GM23338 (cell line): Measurements from ENCODE around the gene FGGY. TPM values are rescaled to one million over a fixed set of nuclear protein-coding genes. Genes with fewer than 3 reads are reported as not detected.

Source experiments
- ATAC-seq: fragments of 200-7000 bp; cut with Tn5 transposase; 3 replicates; pipeline ENCODE4 v1.9.1; 2020
- DNase-seq: peaks from one replicate; pipeline ENCODE4 v3.0.0-alpha.2; 2015; ENCODE audit warnings: low spot score
- H2AFZ ChIP-seq: fragments of 200-600 bp; sonication (generic); 2 replicates; pipeline ENCODE4 v1.8.0; 2016; ENCODE audit warnings: antibody characterized with exemption, mild to moderate bottlenecking, moderate library complexity
- H3F3A ChIP-seq: fragments of 200-600 bp; sonication (generic); replicated peaks from 2 replicates; pipeline ENCODE4 v1.8.0; 2017; ENCODE audit warnings: antibody characterized with exemption, mixed run types, low read depth
- H3K27ac ChIP-seq: fragments of 200-600 bp; sonication (generic); 2 replicates; pipeline ENCODE4 v1.6.1; 2016; ENCODE audit warnings: low read depth
- H3K27me3 ChIP-seq: fragments of 200-600 bp; sonication (generic); 2 replicates; pipeline ENCODE4 v1.8.0; 2016; ENCODE audit warnings: mild to moderate bottlenecking, mixed run types, moderate library complexity; ENCODE audit not compliant: insufficient read depth
- H3K36me3 ChIP-seq: fragments of 200-600 bp; sonication (generic); 2 replicates; pipeline ENCODE4 v1.8.0; 2016; ENCODE audit warnings: mild to moderate bottlenecking; ENCODE audit not compliant: insufficient read depth
- H3K4me1 ChIP-seq: fragments of 200-600 bp; sonication (generic); 2 replicates; pipeline ENCODE4 v1.8.0; 2016; ENCODE audit warnings: mild to moderate bottlenecking, moderate library complexity; ENCODE audit not compliant: insufficient read depth
- H3K4me2 ChIP-seq: fragments of 200-600 bp; sonication (generic); 2 replicates; pipeline ENCODE4 v1.7.1; 2017; ENCODE audit warnings: mixed run types
- H3K4me3 ChIP-seq: fragments of 200-600 bp; sonication (generic); 2 replicates; pipeline ENCODE4 v1.6.1; 2016; ENCODE audit warnings: mixed run types
- H3K79me2 ChIP-seq: fragments of 200-600 bp; sonication (generic); replicated peaks from 2 replicates; pipeline ENCODE4 v1.8.0; 2017; ENCODE audit warnings: mild to moderate bottlenecking; ENCODE audit not compliant: insufficient read depth
- H3K9me2 ChIP-seq: fragments of 200-600 bp; sonication (generic); 2 replicates; pipeline ENCODE4 v1.8.0; 2017; ENCODE audit not compliant: insufficient read depth
- H4K20me1 ChIP-seq: fragments of 200-600 bp; sonication (generic); replicated peaks from 2 replicates; pipeline ENCODE4 v1.8.0; 2017; ENCODE audit warnings: mild to moderate bottlenecking; ENCODE audit not compliant: insufficient read depth
- H3K27ac Mint-ChIP-seq: 2 replicates; pipeline ENCODE4 v1.8.0; 2020; ENCODE audit warnings: inconsistent platforms, mild to moderate bottlenecking, moderate library complexity, mixed read lengths
- H3K27me3 Mint-ChIP-seq: 3 replicates; pipeline ENCODE4 v1.8.0; 2022; ENCODE audit warnings: low read depth, mild to moderate bottlenecking, moderate library complexity, mixed read lengths, inconsistent platforms; ENCODE audit not compliant: insufficient read depth, poor library complexity
- H3K36me3 Mint-ChIP-seq: 3 replicates; pipeline ENCODE4 v1.8.0; 2021; ENCODE audit warnings: low read depth, mild to moderate bottlenecking, inconsistent platforms, moderate library complexity, mixed read lengths
- H3K4me1 Mint-ChIP-seq: 3 replicates; pipeline ENCODE4 v1.8.0; 2020; ENCODE audit warnings: mild to moderate bottlenecking, inconsistent platforms, mixed read lengths
- H3K4me3 Mint-ChIP-seq: 3 replicates; pipeline ENCODE4 v1.8.0; 2021; ENCODE audit warnings: moderate library complexity, mild to moderate bottlenecking, inconsistent platforms, mixed read lengths
- H3K9me3 Mint-ChIP-seq: 3 replicates; pipeline ENCODE4 v1.8.0; 2020; ENCODE audit warnings: moderate library complexity, mild to moderate bottlenecking, inconsistent platforms, mixed read lengths
- CREB1 ChIP-seq: fragments of 250-450 bp; sonication (Bioruptor Pico); IDR thresholded peaks from 2 replicates; pipeline ENCODE4 v1.5.0; 2020; ENCODE audit warnings: low read depth, mild to moderate bottlenecking, moderate library complexity
- POLR2AphosphoS5 ChIP-seq: IDR thresholded peaks from 2 replicates; pipeline ENCODE4 v1.6.1; 2016; ENCODE audit warnings: antibody characterized with exemption, low read depth
- STAT1 ChIP-seq: IDR thresholded peaks from one replicate; pipeline ENCODE4 v1.6.1; 2016; ENCODE audit warnings: antibody characterized with exemption; ENCODE audit not compliant: unreplicated experiment
- ZNF114 ChIP-seq: fragments of 250-450 bp; sonication (Bioruptor Pico); IDR thresholded peaks from 2 replicates; pipeline ENCODE4 v1.5.0; 2020; ENCODE audit warnings: mild to moderate bottlenecking, moderate library complexity
- polyA plus RNA-seq: library from polyadenylated mRNA; unstranded; fragments of >200 nt; fragmentation: Nextera tagmentation; extraction: Ambion mirVana; gene quantifications from 2 replicates; pipeline ENCODE4 v1.2.1, GENCODE V29; 2016
- total RNA-seq: library from RNA; depleted of rRNA; stranded (reverse); fragments of >200 nt; shearing (Covaris generic); gene quantifications from 2 replicates; pipeline ENCODE4 v1.2.3, GENCODE V29; 2014
- TF ChIP-seq, protein P1 (sequence below): fragments of 250-450 bp; sonication (Bioruptor Pico); IDR thresholded peaks from 2 replicates; pipeline ENCODE4 v1.5.0; 2020; ENCODE audit warnings: mild to moderate bottlenecking, moderate library complexity

Gene FGGY
- total and polyA plus RNA-seq, 2 experiments from 2014 or later: 10.9 to 21.4 TPM

DNA sequence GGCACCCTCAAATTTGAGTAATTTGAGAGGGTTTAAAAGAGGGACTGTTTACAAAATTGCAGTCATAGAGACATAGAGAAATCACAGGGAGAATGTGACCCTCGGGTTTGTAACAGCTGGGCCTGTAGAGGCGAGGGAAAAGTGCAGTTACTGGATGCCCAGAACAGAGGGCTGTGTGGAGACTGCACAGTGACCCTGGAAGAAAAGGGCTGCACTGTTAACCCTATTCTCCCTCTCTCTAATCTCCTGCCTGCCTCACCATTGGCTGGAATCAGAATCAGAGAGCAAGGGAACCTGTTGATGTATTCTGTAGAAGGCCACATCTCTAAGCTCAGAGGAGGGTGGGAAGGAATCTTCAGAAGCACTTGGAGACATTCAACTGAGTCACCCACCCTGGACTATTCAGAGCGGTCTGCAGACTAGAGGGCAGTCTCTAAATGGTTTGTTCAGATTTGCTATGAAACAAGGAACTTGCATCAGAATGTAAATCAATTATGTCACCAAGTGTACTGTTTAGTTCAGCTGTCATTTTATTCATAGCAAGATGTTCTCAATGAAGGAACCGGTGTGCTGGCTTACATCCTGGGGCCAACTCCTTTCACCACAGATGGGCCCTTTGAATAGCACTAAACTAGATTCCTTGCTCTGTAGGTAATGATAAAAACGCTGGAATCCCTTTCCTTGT is 385.6 kb downstream of the FGGY start:
- no peak for TF ChIP-seq ZNF114
- TF ChIP-seq, protein P1, sequence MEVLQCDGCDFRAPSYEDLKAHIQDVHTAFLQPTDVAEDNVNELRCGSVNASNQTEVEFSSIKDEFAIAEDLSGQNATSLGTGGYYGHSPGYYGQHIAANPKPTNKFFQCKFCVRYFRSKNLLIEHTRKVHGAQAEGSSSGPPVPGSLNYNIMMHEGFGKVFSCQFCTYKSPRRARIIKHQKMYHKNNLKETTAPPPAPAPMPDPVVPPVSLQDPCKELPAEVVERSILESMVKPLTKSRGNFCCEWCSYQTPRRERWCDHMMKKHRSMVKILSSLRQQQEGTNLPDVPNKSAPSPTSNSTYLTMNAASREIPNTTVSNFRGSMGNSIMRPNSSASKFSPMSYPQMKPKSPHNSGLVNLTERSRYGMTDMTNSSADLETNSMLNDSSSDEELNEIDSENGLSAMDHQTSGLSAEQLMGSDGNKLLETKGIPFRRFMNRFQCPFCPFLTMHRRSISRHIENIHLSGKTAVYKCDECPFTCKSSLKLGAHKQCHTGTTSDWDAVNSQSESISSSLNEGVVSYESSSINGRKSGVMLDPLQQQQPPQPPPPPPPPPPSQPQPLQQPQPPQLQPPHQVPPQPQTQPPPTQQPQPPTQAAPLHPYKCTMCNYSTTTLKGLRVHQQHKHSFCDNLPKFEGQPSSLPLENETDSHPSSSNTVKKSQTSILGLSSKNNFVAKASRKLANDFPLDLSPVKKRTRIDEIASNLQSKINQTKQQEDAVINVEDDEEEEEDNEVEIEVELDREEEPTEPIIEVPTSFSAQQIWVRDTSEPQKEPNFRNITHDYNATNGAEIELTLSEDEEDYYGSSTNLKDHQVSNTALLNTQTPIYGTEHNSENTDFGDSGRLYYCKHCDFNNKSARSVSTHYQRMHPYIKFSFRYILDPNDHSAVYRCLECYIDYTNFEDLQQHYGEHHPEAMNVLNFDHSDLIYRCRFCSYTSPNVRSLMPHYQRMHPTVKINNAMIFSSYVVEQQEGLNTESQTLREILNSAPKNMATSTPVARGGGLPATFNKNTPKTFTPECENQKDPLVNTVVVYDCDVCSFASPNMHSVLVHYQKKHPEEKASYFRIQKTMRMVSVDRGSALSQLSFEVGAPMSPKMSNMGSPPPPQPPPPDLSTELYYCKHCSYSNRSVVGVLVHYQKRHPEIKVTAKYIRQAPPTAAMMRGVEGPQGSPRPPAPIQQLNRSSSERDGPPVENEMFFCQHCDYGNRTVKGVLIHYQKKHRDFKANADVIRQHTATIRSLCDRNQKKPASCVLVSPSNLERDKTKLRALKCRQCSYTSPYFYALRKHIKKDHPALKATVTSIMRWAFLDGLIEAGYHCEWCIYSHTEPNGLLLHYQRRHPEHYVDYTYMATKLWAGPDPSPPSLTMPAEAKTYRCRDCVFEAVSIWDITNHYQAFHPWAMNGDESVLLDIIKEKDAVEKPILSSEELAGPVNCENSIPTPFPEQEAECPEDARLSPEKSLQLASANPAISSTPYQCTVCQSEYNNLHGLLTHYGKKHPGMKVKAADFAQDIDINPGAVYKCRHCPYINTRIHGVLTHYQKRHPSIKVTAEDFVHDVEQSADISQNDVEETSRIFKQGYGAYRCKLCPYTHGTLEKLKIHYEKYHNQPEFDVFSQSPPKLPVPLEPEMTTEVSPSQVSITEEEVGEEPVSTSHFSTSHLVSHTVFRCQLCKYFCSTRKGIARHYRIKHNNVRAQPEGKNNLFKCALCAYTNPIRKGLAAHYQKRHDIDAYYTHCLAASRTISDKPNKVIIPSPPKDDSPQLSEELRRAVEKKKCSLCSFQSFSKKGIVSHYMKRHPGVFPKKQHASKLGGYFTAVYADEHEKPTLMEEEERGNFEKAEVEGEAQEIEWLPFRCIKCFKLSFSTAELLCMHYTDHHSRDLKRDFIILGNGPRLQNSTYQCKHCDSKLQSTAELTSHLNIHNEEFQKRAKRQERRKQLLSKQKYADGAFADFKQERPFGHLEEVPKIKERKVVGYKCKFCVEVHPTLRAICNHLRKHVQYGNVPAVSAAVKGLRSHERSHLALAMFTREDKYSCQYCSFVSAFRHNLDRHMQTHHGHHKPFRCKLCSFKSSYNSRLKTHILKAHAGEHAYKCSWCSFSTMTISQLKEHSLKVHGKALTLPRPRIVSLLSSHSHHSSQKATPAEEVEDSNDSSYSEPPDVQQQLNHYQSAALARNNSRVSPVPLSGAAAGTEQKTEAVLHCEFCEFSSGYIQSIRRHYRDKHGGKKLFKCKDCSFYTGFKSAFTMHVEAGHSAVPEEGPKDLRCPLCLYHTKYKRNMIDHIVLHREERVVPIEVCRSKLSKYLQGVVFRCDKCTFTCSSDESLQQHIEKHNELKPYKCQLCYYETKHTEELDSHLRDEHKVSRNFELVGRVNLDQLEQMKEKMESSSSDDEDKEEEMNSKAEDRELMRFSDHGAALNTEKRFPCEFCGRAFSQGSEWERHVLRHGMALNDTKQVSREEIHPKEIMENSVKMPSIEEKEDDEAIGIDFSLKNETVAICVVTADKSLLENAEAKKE (CRISPR knock-in tag): no peak
- TF ChIP-seq CREB1 (CRISPR knock-in tag): no peak
- Histone ChIP-seq H3K4me1 (peaks cover 49% of the 10 kb centered on the region), H3F3A (no peaks in the 10 kb centered on the region), H3K4me2 (no peak overlapping the region), H3K36me3 (no peaks in the 10 kb centered on the region), H2AFZ (no peak overlapping the region), H3K9me2 (no peaks in the 10 kb centered on the region), H3K4me3 (no peak overlapping the region), H3K79me2 (no peaks in the 10 kb centered on the region), H3K27ac (no peak overlapping the region), H3K27me3 (no peaks in the 10 kb centered on the region), H4K20me1 (no peaks in the 10 kb centered on the region)
- no peak overlapping the region for H3K4me3 Mint-ChIP-seq
- ATAC-seq: no peak
- DNase-seq: no peak
- H3K9me3 Mint-ChIP-seq: no peaks in the 10 kb centered on the region
- H3K27me3 Mint-ChIP-seq: peaks cover 3% of the 10 kb centered on the region
- H3K4me1 Mint-ChIP-seq: peaks cover 45% of the 10 kb centered on the region
- H3K36me3 Mint-ChIP-seq: no peaks in the 10 kb centered on the region
- no peak overlapping the region for H3K27ac Mint-ChIP-seq

GRCh38 chr1:59683197-59683596 is 386.3 kb downstream of the FGGY start:
- DNase-seq: no peak
- H3K4me1 Mint-ChIP-seq: peaks cover 38% of the 10 kb centered on the region
- TF ChIP-seq CREB1 (CRISPR knock-in tag): no peak
- TF ChIP-seq, protein P1 (CRISPR knock-in tag): no peak
- no peak for TF ChIP-seq POLR2AphosphoS5
- no peak for TF ChIP-seq STAT1

More at GRCh38 chr1:59683197-59683596, 386.3 kb downstream of the FGGY start:
- Histone ChIP-seq H3K27ac (no peak overlapping the region), H3K9me2 (no peaks in the 10 kb centered on the region), H3K36me3 (no peaks in the 10 kb centered on the region), H4K20me1 (no peaks in the 10 kb centered on the region), H3K4me3 (no peak overlapping the region), H3K4me1 (peaks cover 43% of the 10 kb centered on the region), H3F3A (no peaks in the 10 kb centered on the region), H3K79me2 (no peaks in the 10 kb centered on the region), H3K4me2 (no peak overlapping the region), H3K27me3 (no peaks in the 10 kb centered on the region), H2AFZ (no peak overlapping the region)
- no peak for ATAC-seq
- H3K27ac Mint-ChIP-seq: no peak overlapping the region
- H3K4me3 Mint-ChIP-seq: no peak overlapping the region
- H3K36me3 Mint-ChIP-seq: no peaks in the 10 kb centered on the region
- H3K27me3 Mint-ChIP-seq: peaks cover 3% of the 10 kb centered on the region
- H3K9me3 Mint-ChIP-seq: no peaks in the 10 kb centered on the region
